Measurements from ENCODE around the gene TSPAN9. TPM values are rescaled to one million over a fixed set of nuclear protein-coding genes. Genes with fewer than 3 reads are reported as not detected.

Gene TSPAN9
- total and polyA plus RNA-seq, 10 of the 15 experiments (the other 5 are each of a cell fraction or from before 2014, with no cell fraction given), result 0.03 to 1.0 (median 0.12) TPM; not detected in 5

- H3K4me3 ChIP-seq, result no peak overlapping the region
- FAIRE-seq, result no peak
- in situ Hi-C loops (cut with MboI) (no loop called here), intact Hi-C loops (cut with micrococcal nuclease; ENCODE audit: unreplicated experiment) (no loop called here)
- no peak for ATAC-seq
- no peaks in the 10 kb centered on the region for H3K4me1 ChIP-seq (ENCODE audit: control insufficient read depth, insufficient read depth, low read length)
- H4K20me1 ChIP-seq (ENCODE audit: control insufficient read depth, insufficient read depth), result no peaks in the 10 kb centered on the region
- H3K9me3 ChIP-seq (replicated peaks; ENCODE audit: control insufficient read depth, insufficient read depth, low read length), result no peaks in the 10 kb centered on the region
- RAD21 ChIA-PET (ENCODE audit: unreplicated experiment), result no interaction called here
- H3K27me3 ChIP-seq (replicated peaks in 1 of 2; ENCODE audit: control insufficient read depth in 2 of 2, insufficient read depth in 2 of 2, low read length in 1 of 2), result peaks cover 0 to 4% of the 10 kb centered on the region in 2 experiments; a peak in 2 of 4 replicates
- no peaks in the 10 kb centered on the region for H3K79me2 ChIP-seq (ENCODE audit: control insufficient read depth, insufficient read depth, low read length)
- POLR2A ChIA-PET, result no interaction called here
- H3K27ac ChIP-seq (ENCODE audit: control insufficient read depth, insufficient read depth), result no peak overlapping the region
- H2AFZ ChIP-seq (ENCODE audit: control insufficient read depth, low read depth, low read length), result no peak overlapping the region
- DNase-seq (ENCODE audit: low read depth, low spot score), result no peak
- H3K9ac ChIP-seq (ENCODE audit: control insufficient read depth, insufficient read depth, low read length), result no peak overlapping the region
- no peak overlapping the region for H3K4me2 ChIP-seq (ENCODE audit: control insufficient read depth, insufficient read depth)
- no TSS peak for BruUV-seq (replicated peaks)
- H3K36me3 ChIP-seq (ENCODE audit: control insufficient read depth in 2 of 2, insufficient read depth in 2 of 2, low read length in 1 of 2), result no peaks in the 10 kb centered on the region
- WGBS (ENCODE audit: insufficient coverage, insufficient replicate concordance, low lambda C conversion rate, missing lambda C conversion rate), result 26% methylated on average over 5 of the region's 5 CpGs
- CTCF ChIA-PET, result no interaction called here
- TF ChIP-seq IRF3 (IDR thresholded peaks at IDR 0.05) (no peak), ZBTB33 (IDR thresholded peaks at IDR 0.05) (no peak), ESRRA (IDR thresholded peaks at IDR 0.05; ENCODE audit: low read length) (no peak), RAD51 (IDR thresholded peaks at IDR 0.05) (no peak), ZSCAN29 (IDR thresholded peaks at IDR 0.05) (no peak), EP300 (IDR thresholded peaks at IDR 0.05; ENCODE audit: borderline replicate concordance in 1 of 2, control insufficient read depth in 1 of 2, low read depth in 2 of 2, low read length in 2 of 2) (no peak), CREB1 (IDR thresholded peaks at IDR 0.05; ENCODE audit: low read depth) (no peak), MLLT1 (IDR thresholded peaks at IDR 0.05) (no peak), RELB (IDR thresholded peaks at IDR 0.05; ENCODE audit: low read depth) (no peak), REST (IDR thresholded peaks at IDR 0.05; ENCODE audit: low read depth, low read length) (no peak), PAX8 (IDR thresholded peaks at IDR 0.05) (no peak), HDAC2 (IDR thresholded peaks at IDR 0.05) (no peak), POLR2AphosphoS5 (IDR thresholded peaks at IDR 0.05; ENCODE audit: low read length) (no peak), CBX3 (IDR thresholded peaks at IDR 0.05; ENCODE audit: borderline replicate concordance, low read depth) (no peak), TCF12 (IDR thresholded peaks at IDR 0.05; ENCODE audit: low read depth, low read length) (no peak)
- SMC1A ChIA-PET (ENCODE audit: uncharacterized antibody, unreplicated experiment), result interaction anchor here (0.6 to 0.9 kb wide), 2 partner anchors 13 to 562 kb away, joined by 3 read pairs; no protein-coding TSS in a partner anchor
Measured at GRCh38 chr12:3061059-3061458, 16.1 kb upstream of the TSPAN9 start.
